ENCODE results near the gene EGFL7. TPM values are rescaled to one million over a fixed set of nuclear protein-coding genes. Genes with fewer than 3 reads are reported as not detected.

The EGFL7 gene
- total and polyA plus RNA-seq, 9 donors, result 56.8 to 95.9 (median 63.7) TPM

DNA sequence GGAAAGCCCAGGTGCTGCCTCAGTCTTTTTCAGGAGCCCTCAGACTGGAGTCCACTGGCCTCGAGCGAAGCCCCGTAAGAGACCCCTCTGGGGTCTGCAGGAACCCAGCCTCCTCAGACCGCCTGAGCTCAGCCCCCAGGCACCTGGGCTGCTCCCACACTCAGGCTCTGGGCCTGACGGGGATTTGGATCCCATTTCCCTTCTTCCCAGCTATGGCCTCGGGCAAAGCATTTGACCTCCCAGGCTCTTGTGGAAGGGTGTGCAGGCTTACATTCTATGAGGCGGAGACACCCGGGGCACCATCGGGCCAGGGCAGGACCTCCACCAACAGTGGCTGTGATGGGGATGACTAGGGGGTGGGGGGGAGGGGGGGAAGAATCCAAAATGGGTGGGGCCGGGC lies 20.0 kb downstream of the EGFL7 start:
- WGBS (ENCODE audit: insufficient coverage), result 88% methylated on average over 4 of the region's 10 CpGs

DNA sequence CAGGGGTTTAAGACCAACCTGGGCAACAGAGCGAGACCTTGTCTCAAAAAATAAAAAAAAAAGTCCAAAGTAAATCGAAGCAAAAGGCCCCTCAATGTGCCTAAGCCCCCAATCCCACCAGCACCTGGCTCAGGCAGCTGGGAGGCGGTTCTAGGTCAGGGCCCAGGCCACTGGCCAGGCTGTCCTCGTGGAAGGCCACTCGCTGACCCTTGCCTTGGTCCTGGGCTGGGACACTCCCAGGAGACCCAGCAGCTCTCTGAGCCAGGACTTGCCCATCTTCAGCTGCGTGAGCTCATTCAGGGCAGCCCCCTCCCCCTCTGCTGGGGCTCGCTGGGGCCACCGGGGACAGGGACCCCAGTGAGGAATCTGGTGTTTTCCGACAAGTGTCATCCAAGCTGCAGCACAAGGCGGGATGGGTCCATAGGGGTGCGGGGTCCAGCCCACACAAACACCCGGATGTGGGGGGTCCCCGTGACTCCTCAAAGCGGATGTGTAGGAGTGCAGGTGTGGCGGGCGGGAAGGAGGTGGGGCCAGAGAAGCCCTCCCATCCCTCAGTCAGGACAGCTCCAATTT lies 20.5 kb downstream of the EGFL7 start:
- Histone ChIP-seq H3K4me1 (ENCODE audit: control insufficient read depth, insufficient read depth, low read length) (peaks cover 25% of the 10 kb centered on the region), H3K27ac (ENCODE audit: low read length) (no peak overlapping the region), H3K36me3 (ENCODE audit: control insufficient read depth, insufficient read depth, low read length) (peaks cover 8% of the 10 kb centered on the region), H3K27me3 (ENCODE audit: control insufficient read depth, insufficient read depth, low read length) (no peaks in the 10 kb centered on the region), H3K9me3 (replicated peaks; ENCODE audit: control insufficient read depth, low read depth, low read length) (no peaks in the 10 kb centered on the region), H3K4me3 (ENCODE audit: low read length) (no peak overlapping the region)
- DNase-seq, result no peak
- WGBS (ENCODE audit: insufficient coverage), result 80% methylated on average over 11 of the region's 16 CpGs

More for the DNA sequence above, 20.0 kb downstream of the EGFL7 start:
- Histone ChIP-seq H3K9me3 (replicated peaks; ENCODE audit: control insufficient read depth, low read depth, low read length) (no peaks in the 10 kb centered on the region), H3K27ac (ENCODE audit: low read length) (no peak overlapping the region), H3K27me3 (ENCODE audit: control insufficient read depth, insufficient read depth, low read length) (no peaks in the 10 kb centered on the region), H3K4me1 (ENCODE audit: control insufficient read depth, insufficient read depth, low read length) (peaks cover 21% of the 10 kb centered on the region), H3K36me3 (ENCODE audit: control insufficient read depth, insufficient read depth, low read length) (peaks cover 8% of the 10 kb centered on the region), H3K4me3 (ENCODE audit: low read length) (no peak overlapping the region)
- DNase-seq, result no peak

DNA sequence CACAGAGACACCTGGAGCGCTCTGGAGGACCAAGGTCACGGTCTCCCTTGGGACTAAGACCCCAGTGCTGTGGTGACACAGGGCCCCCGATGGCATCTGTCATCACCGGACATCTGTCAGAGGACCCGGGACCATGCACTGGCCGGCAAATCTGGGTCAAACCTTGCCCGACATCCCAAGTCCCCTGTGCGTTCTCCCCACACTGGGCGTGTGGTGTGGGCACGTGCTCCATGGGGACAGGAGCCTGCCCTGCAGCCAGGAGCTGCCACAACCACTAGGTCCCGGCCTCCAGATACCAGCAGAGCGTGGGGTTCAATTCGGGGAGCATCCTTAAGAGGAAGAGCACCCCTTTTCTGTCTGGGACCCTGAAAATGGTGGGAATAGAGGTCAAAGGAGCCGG lies 21.0 kb downstream of the EGFL7 start:
- Histone ChIP-seq H3K27me3 (ENCODE audit: control insufficient read depth, insufficient read depth, low read length) (no peaks in the 10 kb centered on the region), H3K27ac (ENCODE audit: low read length) (no peak overlapping the region), H3K4me3 (ENCODE audit: low read length) (no peak overlapping the region), H3K9me3 (replicated peaks; ENCODE audit: control insufficient read depth, low read depth, low read length) (no peaks in the 10 kb centered on the region), H3K4me1 (ENCODE audit: control insufficient read depth, insufficient read depth, low read length) (peaks cover 28% of the 10 kb centered on the region), H3K36me3 (ENCODE audit: control insufficient read depth, insufficient read depth, low read length) (peaks cover 8% of the 10 kb centered on the region)
- 82% methylated on average over 14 of the region's 14 CpGs for WGBS (ENCODE audit: insufficient coverage)
- no peak for DNase-seq

DNA sequence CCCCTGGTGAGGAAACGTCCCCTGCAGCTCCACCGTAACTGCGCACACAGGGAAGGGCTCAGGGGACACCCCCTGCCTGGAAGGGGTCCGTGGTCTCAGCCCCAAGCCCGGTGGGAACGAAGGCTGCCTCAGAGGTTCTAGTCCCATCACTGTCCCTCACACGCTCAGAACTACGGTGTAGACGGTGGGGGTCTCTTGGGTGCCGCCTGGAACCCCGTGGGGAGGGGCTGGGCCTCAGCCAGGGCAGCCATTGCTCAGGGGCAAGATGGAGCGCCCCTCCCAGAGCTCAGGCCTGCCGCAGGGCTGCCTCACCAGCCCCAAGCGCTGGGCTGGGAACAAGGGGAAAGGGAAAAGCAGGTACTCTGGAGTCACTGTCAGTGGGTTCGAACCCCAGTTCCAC lies 21.6 kb downstream of the EGFL7 start:
- Histone ChIP-seq H3K27ac (ENCODE audit: low read length) (no peak overlapping the region), H3K4me3 (ENCODE audit: low read length) (no peak overlapping the region), H3K36me3 (ENCODE audit: control insufficient read depth, insufficient read depth, low read length) (peaks cover 8% of the 10 kb centered on the region), H3K4me1 (ENCODE audit: control insufficient read depth, insufficient read depth, low read length) (peaks cover 33% of the 10 kb centered on the region), H3K27me3 (ENCODE audit: control insufficient read depth, insufficient read depth, low read length) (no peaks in the 10 kb centered on the region), H3K9me3 (replicated peaks; ENCODE audit: control insufficient read depth, low read depth, low read length) (no peaks in the 10 kb centered on the region)
- WGBS (ENCODE audit: insufficient coverage), result 78% methylated on average over 8 of the region's 15 CpGs
- no peak for DNase-seq

DNA sequence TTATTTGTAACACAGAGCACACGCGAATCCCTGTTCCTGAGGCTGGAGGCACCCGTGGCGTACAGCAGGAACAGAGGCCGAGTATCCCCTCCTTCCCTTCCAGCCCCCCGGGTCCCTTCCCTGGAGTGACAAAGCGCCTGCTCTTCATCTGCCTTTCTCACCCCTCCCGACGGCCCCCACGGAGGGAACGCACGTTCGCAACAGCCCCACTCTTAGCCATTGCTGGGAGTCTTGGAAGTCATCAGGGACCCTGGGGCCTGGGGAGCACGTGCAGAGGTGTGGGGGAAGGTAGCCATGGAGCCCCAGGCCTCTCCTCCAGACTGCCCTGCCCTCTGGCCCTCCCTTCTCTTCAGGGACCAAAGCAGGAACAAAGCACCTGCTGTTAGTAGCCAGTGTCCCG lies 22.1 kb downstream of the EGFL7 start:
- H3K9me3 ChIP-seq (replicated peaks; ENCODE audit: control insufficient read depth, low read depth, low read length), result no peaks in the 10 kb centered on the region
- no peak overlapping the region for H3K4me3 ChIP-seq (ENCODE audit: low read length)
- no peaks in the 10 kb centered on the region for H3K27me3 ChIP-seq (ENCODE audit: control insufficient read depth, insufficient read depth, low read length)
- no peak overlapping the region for H3K27ac ChIP-seq (ENCODE audit: low read length)
- H3K36me3 ChIP-seq (ENCODE audit: control insufficient read depth, insufficient read depth, low read length), result peaks cover 8% of the 10 kb centered on the region
- H3K4me1 ChIP-seq (ENCODE audit: control insufficient read depth, insufficient read depth, low read length), result peaks cover 34% of the 10 kb centered on the region
- 84% methylated on average over 7 of the region's 15 CpGs for WGBS (ENCODE audit: insufficient coverage)
- no peak for DNase-seq

DNA sequence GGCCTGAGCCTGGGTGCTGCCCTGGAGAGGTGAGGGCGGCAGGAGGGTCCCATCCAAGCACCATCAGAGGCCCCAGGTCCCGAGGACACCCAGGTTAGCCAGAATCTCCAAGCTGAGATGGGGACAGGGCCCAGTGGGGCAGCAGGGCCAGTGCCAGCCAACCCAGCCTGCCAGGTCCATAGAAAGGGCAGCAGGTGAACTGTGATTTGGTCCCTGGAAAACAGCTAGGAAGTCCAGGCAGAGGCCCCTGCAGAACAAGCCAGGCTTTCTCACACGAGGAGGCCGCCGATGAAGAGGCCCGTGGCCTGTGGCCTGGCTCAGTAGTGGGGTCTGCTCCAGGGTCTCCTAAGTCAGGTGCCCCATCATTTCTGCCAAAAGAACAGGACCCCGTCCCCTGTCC lies 22.5 kb downstream of the EGFL7 start:
- H3K27me3 ChIP-seq (ENCODE audit: control insufficient read depth, insufficient read depth, low read length), result no peaks in the 10 kb centered on the region
- H3K4me3 ChIP-seq (ENCODE audit: low read length), result no peak overlapping the region
- 84% methylated on average over 6 of the region's 7 CpGs for WGBS (ENCODE audit: insufficient coverage)
- H3K4me1 ChIP-seq (ENCODE audit: control insufficient read depth, insufficient read depth, low read length), result peaks cover 38% of the 10 kb centered on the region
- no peaks in the 10 kb centered on the region for H3K9me3 ChIP-seq (replicated peaks; ENCODE audit: control insufficient read depth, low read depth, low read length)
- DNase-seq, result no peak
- H3K27ac ChIP-seq (ENCODE audit: low read length), result no peak overlapping the region
- H3K36me3 ChIP-seq (ENCODE audit: control insufficient read depth, insufficient read depth, low read length), result peaks cover 8% of the 10 kb centered on the region

DNA sequence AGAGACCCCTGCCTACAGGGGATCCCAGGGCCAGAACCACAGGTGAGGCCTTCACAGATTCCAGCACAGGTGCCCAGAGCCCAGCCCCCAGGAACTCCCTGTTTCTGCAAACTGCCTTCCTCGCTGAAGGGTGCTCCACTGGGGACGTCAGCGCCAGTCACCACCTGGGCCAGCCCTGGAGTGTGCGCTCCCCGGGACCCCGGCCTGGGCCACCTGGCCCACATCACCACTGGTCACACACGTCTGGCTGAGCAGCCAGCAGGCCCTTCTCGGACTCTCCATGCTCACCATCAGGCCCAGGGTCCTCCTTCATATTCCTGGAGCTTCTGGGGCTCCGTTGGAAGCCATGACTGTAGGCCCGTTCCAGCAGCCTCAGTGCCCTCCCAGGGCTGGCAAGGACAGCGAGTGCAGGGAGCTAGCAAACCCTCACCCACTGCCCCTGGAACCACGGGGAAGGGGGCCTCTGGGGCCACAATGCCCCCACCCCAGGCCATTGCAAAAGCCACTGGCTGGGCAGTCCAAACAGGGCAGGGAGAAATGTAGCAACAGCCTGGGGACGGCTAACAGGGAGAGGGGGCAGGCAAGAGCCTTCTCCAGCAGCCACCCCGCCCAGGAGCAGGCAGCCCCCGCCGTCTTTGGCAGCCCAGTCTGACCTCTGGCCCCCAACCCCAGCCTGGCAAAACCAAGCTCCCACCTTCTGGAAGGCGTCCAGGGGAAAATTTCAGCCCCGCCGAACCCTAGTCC lies 23.2 kb downstream of the EGFL7 start:
- peaks cover 8% of the 10 kb centered on the region for H3K36me3 ChIP-seq (ENCODE audit: control insufficient read depth, insufficient read depth, low read length)
- H3K27ac ChIP-seq (ENCODE audit: low read length), result no peak overlapping the region
- H3K9me3 ChIP-seq (replicated peaks; ENCODE audit: control insufficient read depth, low read depth, low read length), result no peaks in the 10 kb centered on the region
- no peak for DNase-seq
- 37% methylated on average over 15 of the region's 19 CpGs for WGBS (ENCODE audit: insufficient coverage)
- peak overlapping the region; percentile 80 for H3K4me3 ChIP-seq (ENCODE audit: low read length)
- H3K4me1 ChIP-seq (ENCODE audit: control insufficient read depth, insufficient read depth, low read length), result peaks cover 45% of the 10 kb centered on the region
- no peaks in the 10 kb centered on the region for H3K27me3 ChIP-seq (ENCODE audit: control insufficient read depth, insufficient read depth, low read length)

DNA sequence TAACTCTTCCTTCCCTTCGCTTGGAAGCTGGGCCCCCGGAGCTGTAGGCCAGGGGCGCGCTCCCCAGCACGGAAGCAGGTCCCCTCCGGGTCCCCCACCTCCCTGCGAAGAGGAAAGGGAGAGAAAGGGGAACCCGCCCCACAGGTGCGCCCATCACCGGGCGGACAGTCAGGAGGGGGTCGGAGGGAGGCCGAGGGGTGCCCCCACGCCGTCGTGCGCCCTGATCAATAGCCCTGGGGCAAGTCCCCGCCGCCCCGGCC lies 23.7 kb downstream of the EGFL7 start:
- Histone ChIP-seq H3K4me3 (ENCODE audit: low read length) (peak overlapping the region; percentile 80), H3K9me3 (replicated peaks; ENCODE audit: control insufficient read depth, low read depth, low read length) (no peaks in the 10 kb centered on the region), H3K27me3 (ENCODE audit: control insufficient read depth, insufficient read depth, low read length) (no peaks in the 10 kb centered on the region), H3K36me3 (ENCODE audit: control insufficient read depth, insufficient read depth, low read length) (peaks cover 8% of the 10 kb centered on the region), H3K27ac (ENCODE audit: low read length) (no peak overlapping the region), H3K4me1 (ENCODE audit: control insufficient read depth, insufficient read depth, low read length) (peaks cover 50% of the 10 kb centered on the region)
- DNase-seq, result no peak
- 2% methylated on average over 12 of the region's 20 CpGs for WGBS (ENCODE audit: insufficient coverage)

DNA sequence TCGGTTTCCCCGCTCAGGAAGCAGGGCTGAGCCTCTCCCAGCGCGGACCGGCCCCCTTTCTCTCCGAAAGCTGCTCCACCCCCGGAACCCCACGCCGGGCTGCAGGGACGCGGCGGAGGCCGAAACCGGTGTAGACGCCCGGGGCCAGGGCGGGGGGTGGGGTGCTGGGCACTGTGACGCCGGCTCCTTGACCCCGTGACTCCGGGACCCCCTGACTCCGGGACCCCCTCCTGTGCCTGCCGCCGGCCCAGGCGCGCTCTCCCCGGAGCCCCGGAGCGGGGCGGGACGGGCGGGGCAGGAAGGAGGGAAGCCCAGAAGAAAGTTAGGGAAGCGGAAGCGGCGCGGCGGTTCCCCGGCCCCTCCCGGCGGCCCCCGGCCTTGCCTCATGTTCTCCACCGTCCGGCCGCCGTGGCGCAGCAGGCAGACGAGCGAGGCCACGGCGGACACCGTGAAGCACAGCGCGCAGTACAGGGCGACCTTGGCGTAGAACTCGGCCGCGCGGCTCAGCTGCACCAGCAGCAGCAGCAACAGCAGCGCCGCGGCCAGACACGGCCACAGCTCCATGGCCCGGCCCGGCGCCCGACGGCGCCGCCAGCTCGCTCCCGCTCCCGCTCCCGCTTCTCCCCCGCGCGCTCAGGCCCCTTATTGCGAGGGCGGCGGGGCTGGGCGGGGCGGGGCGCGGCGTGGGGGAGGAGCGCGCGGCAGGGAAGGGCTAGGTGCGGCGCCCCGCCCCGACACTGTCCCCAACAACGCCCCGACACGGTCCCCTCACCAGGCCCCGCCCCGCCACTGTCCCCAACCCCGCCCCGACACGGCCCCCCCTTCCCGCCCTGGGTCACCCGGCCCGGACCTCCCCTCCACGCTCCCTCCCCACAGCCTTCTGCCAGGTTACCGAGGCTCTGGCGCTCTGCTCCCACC lies 24.3 kb downstream of the EGFL7 start, which contains the start of gene AGPAT2:
Gene AGPAT2, minus strand, starts transcription at position 664 of the 918 bp plus-strand sequence. Its CDS starts 100 bp downstream, at position 564.
- under 1% methylated on average over 81 of the region's 106 CpGs for WGBS (ENCODE audit: insufficient coverage)
- H3K9me3 ChIP-seq (replicated peaks; ENCODE audit: control insufficient read depth, low read depth, low read length), result no peaks in the 10 kb centered on the region
- H3K36me3 ChIP-seq (ENCODE audit: control insufficient read depth, insufficient read depth, low read length), result peaks cover 8% of the 10 kb centered on the region
- peak; percentile 74 for DNase-seq
- H3K27ac ChIP-seq (ENCODE audit: low read length), result peak within 1 kb of the TSS; percentile 7
- peaks cover 56% of the 10 kb centered on the region for H3K4me1 ChIP-seq (ENCODE audit: control insufficient read depth, insufficient read depth, low read length)
- peak within 1 kb of the TSS; percentile 80 for H3K4me3 ChIP-seq (ENCODE audit: low read length)
- no peaks in the 10 kb centered on the region for H3K27me3 ChIP-seq (ENCODE audit: control insufficient read depth, insufficient read depth, low read length)

DNA sequence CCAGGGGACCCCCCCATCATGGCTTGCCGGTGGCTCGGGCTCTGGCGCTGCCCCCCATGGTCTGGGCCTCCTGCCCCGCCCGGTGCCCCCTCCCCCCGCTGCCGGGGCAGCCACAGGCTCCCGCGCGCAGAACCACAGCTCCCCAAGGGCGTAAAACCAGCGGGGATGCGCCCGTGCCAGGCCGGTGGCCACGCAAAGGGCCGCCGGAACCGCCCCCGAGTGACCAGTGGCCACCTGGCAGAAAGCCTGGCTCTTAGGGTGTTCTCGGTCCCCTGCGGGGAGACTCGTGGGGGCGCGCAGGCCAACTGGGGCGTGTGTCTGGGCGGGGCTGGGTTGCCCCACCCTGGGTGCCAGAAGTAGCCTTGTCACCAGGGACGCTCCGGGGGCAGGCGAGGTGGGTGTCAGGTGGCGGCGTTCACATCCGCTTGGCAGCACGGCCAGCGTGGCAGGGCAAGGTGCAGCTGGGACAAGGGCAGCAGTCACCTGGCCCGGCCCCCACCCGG lies 25.1 kb downstream of the EGFL7 start:
- H3K4me1 ChIP-seq (ENCODE audit: control insufficient read depth, insufficient read depth, low read length), result peaks cover 56% of the 10 kb centered on the region
- no peak overlapping the region for H3K4me3 ChIP-seq (ENCODE audit: low read length)
- H3K36me3 ChIP-seq (ENCODE audit: control insufficient read depth, insufficient read depth, low read length), result peaks cover 8% of the 10 kb centered on the region
- no peaks in the 10 kb centered on the region for H3K9me3 ChIP-seq (replicated peaks; ENCODE audit: control insufficient read depth, low read depth, low read length)
- no peak for DNase-seq
- H3K27ac ChIP-seq (ENCODE audit: low read length), result peak overlapping the region; percentile 7
- 12% methylated on average over 36 of the region's 37 CpGs for WGBS (ENCODE audit: insufficient coverage)
- no peaks in the 10 kb centered on the region for H3K27me3 ChIP-seq (ENCODE audit: control insufficient read depth, insufficient read depth, low read length)

Measured in muscle of leg (tissue), 11 donors.